T47D (cell line): ENCODE measurements around the gene MYOM1.
"Not testable (repeated sequence)": the region's sequence is repeated elsewhere in the genome, so short reads cannot be mapped to it uniquely, and the experiment has no call there.

Source experiments
- DNase-seq, 2 experiments: peaks; one replicate each; pipeline versions ENCODE4 v3.0.0 to v3.0.0-alpha.2; 2011 to 2012; ENCODE audit warnings: low read depth in 1 of 2, low spot score in 1 of 2
- JUND ChIP-seq: IDR thresholded peaks from 2 replicates; pipeline ENCODE4 v1.6.1; 2012; ENCODE audit warnings: low read depth
- in situ Hi-C: cut with HindIII; loops from 2 replicates; pipeline ENCODE4 v1.10.0; 2016; ENCODE audit warnings: low sequenced_read_pairs, low pct_unique_long_range_greater_than_20kb

MYOM1 gene

DNA sequence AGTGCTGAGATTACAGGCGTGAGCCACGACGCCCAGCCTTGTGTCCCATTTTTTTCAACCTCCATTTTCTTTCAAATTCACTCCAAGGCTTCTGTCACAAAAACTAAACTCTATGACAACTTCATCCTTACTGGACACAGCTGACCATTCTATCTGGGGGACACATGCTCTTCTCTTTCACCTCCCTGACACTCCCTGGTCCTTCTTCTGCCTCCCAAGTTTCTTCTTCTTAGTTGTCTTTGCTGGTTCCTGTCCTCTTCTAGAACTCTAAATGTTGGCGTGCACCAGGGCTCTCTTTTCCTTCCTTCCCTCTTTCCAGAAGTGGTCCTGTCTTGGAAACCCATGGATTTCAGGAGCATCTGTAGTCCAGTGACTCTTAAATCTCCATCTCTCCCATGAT lies 166.7 kb downstream of the MYOM1 start:
- in situ Hi-C loops: no loop called here
- TF ChIP-seq JUND: no peak
- no peak for DNase-seq

DNA sequence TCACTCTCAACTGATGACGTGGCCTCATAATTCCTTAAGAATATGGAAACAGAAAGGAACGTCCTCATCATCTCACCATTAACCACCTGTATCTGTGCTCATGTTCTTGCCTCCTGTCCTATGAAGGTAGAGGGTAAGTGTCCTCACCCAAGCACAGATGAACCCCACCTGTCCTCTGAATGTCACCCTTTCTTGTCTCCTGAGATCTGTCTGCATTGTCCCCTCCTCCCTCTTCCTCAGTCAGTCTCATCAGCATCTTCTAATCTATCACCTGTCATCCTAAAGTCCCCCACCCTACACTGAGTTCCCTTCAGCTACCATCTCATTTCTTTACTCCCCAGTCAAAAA lies 167.4 kb downstream of the MYOM1 start:
- in situ Hi-C loops: no loop called here
- TF ChIP-seq JUND: no peak
- DNase-seq: no peak

DNA sequence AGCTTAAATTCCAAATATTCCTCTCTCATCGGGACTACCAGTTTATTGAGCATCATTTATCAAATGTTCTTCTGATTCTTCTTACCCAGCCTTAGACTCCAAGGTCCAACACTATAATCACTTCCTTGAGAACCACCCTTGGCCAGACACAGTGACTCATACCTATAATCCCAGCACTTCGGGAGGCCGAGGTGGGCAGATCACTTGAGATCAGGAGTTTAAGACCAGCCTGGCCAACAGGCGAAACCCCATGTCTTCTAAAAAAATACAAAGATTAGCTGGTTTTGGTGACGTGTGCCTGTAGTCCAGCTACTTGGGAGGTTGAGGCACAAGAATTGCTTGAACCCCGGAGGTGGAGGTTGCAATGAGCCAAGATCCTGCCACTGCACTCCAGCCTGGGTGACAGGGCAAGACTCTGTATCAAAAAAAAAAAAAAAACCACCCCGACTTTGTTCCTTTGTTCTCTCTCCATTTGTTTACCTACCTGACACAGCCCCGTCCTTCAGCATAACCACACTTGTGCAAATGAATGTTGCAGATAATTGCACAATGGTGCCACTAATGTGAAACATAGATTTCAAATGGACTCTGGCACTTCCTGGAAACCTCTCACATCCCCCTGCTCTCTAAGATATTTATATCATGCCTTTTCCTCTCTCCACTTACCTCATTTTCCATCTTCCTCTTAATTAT lies 167.9 kb downstream of the MYOM1 start:
- TF ChIP-seq JUND: no peak
- in situ Hi-C loops: no loop called here

DNA sequence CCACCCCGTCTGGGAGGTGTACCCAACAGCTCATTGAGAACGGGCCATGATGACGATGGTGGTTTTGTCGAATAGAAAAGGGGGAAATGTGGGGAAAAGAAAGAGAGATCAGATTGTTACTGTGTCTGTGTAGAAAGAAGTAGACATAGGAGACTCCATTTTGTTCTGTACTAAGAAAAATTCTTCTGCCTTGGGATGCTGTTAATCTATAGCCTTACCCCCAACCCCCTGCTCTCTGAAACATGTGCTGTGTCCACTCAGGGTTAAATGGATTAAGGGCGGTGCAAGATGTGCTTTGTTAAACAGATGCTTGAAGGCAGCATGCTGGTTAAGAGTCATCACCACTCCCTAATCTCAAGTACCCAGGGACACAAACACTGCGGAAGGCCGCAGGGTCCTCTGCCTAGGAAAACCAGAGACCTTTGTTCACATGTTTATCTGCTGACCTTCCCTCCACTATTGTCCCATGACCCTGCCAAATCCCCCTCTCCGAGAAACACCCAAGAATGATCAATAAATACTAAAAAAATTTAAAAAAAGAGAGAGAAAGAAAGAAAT lies 169.8 kb downstream of the MYOM1 start:
- DNase-seq, in situ Hi-C loops: not testable (repeated sequence)

More for the DNA sequence above, 167.9 kb downstream of the MYOM1 start:
- no peak for DNase-seq

DNA sequence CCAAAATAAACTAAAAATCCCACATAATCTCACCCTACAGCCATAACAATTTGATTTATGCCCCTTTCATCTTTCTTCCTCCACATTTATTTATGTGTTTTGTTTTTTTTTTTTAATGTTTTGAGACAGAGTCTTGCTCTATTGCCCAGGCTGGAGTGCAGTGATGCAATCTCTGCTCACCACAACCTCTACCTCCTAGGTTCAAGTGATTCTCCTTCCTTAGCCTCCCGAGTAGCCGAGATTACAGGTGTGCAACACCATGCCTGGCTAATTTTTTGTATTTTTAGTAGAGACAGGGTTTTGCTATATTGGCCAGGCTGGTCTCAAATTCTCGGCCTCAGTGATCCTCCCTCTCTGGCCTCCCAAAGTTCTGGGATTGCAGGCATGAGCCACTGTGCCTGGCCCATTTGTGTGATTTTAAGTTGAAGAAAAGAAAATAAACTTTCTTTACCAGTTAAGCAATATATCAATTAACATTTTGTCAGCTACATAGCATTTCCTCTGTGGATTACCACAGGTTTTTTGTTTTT lies 170.9 kb downstream of the MYOM1 start:
- DNase-seq: no peak
- no peak for TF ChIP-seq JUND
- in situ Hi-C loops: no loop called here

DNA sequence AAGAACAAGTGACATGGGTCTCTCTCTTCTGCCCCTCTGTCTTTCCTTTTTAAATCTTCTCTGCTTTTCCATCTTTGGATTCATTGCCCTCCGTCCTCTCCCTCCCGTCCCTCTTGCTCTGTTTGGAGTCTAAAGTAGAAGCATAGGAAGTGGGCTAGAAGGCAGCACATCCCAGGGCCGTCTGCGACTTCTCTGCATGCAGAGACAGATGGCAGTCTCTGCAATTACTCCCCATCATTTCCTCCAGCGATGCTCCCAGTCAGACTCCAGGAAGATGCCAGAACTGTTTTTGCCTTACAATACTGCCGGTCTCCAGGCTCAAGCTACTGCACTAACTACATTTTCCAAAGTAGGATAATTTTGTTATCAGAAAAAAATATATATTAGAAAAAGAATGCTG lies 171.6 kb downstream of the MYOM1 start:
- no peak for DNase-seq
- in situ Hi-C loops: no loop called here
- no peak for TF ChIP-seq JUND

DNA sequence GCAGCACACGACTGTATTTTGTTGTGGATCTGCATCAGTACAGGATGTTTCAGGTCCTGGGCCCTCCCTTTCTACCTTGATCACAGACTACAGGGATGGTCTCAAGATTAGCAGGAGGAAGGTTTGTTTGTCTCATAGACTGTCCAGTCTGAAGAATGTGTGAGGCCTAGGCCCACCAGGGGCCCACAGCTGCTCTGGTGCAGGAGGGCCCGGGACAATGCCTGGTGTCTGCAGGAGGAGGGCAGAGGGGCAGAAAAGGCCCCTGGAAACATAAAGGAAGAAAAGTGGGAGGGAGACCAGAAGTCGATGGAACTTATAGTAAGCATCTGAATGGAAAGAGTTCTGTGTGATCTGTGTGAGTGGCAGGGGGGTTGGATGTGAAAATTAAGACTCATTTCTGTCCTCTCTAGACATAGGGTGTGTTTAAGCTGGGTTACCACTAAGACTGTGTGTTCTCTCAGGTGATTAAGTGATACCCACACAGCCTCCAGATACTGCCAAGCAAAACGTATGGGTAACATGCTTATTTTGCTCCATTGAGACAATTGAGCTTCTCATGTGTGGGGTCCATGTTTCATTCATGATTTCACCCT lies 173.5 kb downstream of the MYOM1 start:
- TF ChIP-seq JUND: no peak
- DNase-seq: no peak
- in situ Hi-C loops: no loop called here

DNA sequence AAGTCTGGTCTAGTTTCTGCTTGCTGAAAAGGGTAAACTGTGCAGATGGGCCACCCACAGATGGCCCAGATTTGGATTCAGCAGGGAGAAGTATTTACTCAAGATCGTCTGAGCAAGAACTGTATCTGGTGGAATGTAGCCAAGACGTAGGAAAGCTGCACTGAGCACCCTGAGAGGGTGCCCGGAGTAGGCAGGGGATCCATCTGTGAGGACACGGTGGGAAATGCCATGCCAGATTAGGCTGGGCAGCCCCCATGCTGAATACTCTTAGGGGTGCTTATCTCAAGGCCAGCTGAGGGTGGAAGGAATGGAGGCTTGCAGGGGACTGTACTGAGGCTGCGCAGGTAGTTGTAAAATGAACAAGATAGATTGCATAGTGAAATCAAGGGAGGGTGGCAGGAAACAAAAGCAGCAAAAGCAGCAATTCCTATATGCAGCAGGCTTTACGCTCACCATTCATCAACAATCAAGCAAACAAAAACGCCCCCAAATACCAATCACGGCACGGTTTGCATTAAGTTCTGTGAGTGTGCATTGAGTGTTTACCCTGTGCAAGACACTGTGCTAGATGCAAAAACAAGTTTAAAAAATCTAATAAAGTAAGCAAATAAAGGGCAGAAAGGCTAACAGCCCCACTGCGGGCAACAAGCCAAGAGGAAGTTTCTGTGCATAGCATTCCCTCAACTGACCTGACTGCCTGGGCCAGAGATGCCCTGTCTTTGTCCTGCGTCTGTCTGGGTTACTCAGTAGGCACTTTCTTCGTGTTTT lies 174.7 kb downstream of the MYOM1 start:
- TF ChIP-seq JUND: no peak
- DNase-seq: peak in 1 of 2 experiments; percentile 44
- in situ Hi-C loops: no loop called here

DNA sequence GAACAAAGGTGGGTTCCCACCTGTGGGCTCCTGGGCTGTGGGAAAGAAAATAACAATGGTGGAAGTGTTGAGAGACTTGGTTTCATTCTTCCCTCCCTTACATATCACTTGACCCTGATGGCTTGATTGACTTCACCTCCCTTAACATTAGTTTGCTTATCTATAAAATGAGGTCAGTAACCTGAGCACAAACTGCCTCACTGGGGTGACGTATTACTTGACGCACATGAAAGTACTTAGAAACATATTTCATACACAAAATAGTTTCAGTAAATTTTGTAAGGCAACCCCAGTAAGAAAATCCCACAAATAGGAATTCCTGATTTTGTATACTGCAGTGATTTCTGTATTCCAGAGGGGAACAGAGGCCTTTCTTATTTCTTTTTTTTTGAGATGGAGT lies 177.4 kb downstream of the MYOM1 start:
- TF ChIP-seq JUND: no peak
- no peak for DNase-seq
- in situ Hi-C loops: no loop called here

DNA sequence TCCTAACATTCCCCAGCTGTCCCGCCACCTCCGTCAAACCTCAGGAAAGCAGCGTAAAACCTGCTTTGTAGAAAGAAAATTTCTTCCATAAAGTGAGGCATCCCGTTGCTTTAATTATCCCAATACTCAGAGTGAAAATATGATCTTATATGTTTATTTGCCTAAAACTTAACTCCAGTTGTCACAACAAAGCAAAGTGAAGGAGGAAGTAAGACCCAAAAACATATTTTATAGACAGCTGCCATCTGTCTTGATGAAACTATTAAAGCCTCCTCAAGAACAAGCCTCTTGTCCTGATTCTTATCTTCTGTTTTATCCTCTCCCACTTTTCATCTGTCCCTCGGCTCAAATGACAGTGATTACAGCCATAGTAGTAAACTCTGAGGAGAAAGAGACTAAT lies 177.9 kb downstream of the MYOM1 start:
- in situ Hi-C loops: no loop called here
- TF ChIP-seq JUND: no peak
- DNase-seq: no peak

DNA sequence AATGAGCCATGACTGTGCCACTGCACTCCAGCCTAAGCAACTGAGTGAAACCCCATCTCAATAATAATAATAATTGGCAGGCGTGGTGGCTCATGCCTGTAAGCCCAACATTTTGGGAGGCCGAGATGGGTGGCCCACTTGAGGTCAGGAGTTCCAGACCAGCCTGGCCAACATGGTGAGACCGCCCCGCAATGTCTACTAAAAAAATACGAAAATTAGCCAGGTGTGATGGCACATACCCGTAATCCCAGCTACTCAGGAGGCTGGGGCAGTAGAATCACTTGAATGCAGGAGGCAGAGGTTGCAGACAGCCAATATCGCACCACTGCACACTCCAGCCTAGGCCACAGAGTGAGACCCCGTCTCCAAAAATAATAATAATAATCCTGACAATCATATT lies 178.9 kb downstream of the MYOM1 start:
- in situ Hi-C loops: no loop called here
- DNase-seq: no peak
- no peak for TF ChIP-seq JUND

DNA sequence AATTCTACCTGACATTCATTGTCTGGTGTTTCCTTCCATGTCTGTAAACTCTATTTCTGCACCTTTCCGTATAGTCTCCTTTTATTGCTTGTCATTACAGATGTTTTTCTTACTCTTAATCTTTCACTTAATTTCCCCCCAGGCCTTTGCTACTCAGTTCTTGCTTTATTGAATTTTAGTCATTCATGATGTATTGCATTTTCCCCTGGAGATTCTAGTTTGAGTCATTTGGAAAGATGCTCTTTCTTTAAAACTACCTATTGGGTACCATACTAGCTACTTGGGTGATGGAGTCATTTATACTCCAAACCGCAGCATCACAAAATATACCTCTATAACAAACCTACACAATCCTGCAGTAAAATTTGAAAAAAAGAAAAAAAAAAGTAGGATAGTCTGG lies 179.6 kb downstream of the MYOM1 start:
- in situ Hi-C loops: no loop called here
- TF ChIP-seq JUND: no peak

DNA sequence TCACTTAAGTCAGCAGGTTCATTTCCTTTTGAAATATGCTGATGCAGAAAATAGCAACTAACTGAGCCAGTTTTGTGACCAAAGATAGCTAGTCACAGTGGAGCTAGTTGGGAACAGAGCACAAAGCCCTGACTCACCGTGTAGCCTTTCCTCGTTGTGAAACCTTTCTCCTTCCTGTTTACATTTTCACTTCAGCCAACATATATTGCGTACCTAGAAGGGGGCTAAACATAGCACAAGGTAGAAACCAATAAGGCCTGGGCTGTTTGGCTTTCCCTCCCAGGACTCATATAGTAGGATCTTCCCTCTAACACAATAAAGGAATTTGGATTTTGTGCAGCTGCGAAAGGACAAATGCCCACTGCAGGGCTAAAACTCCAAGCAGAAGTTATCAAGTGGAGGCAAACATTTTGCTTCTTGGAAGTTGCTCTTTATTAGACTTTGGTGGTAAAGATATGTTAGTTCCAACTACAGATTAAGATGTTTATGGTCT lies 182.3 kb downstream of the MYOM1 start:
- no peak for TF ChIP-seq JUND
- in situ Hi-C loops: no loop called here
- DNase-seq: peak; percentile 40 to 68

More for the DNA sequence above, 179.6 kb downstream of the MYOM1 start:
- no peak for DNase-seq
